ENCODE results near the gene COL27A1.

- TF ChIP-seq CTCF (tag by site-specific recombination; IDR thresholded peaks at IDR 0.05): no peak
- no peak for TF ChIP-seq PRDM4 (tag by site-specific recombination; IDR thresholded peaks at IDR 0.05)
- no peak for TF ChIP-seq ZBTB26 (tag by site-specific recombination; optimal IDR thresholded peaks at IDR 0.05)
- no peak for TF ChIP-seq ZNF426 (tag by site-specific recombination; IDR thresholded peaks at IDR 0.05)
- no peak for TF ChIP-seq YY1 (tag by site-specific recombination; IDR thresholded peaks at IDR 0.05)
Observed at GRCh38 chr9:114285166-114285867, 130.0 kb downstream of the COL27A1 start.

Data from HEK293 (cell line).